Right lobe of liver (tissue), 4 donors: Measurements from ENCODE around the gene GLDN.

Experiments
- CTCF ChIP-seq, 4 donors: fragments of 200-600 bp in 3 of 4; fragments of 450-650 bp in 1 of 4; IDR thresholded peaks; one replicate each; pipeline versions ENCODE4 v1.5.1 to v1.8.0; 2016 to 2022; ENCODE audit warnings: antibody characterized with exemption in 4 of 4, mild to moderate bottlenecking in 2 of 4
- POLR2A ChIP-seq: fragments of 450-650 bp; IDR thresholded peaks from one replicate; pipeline ENCODE4 v1.6.1; 2017; ENCODE audit warnings: antibody characterized with exemption, mild to moderate bottlenecking
- donor health status: DM: no; HTN: no; CAD: no.
- donor health status: DM: no; HTN: no; CAD: no.
- donor health status: DM: no; HTN: yes; CAD: no.

GRCh38 chr15:51356147-51356546 lies 14.7 kb downstream of the GLDN start:
- no peak for TF ChIP-seq CTCF (IDR thresholded peaks at IDR 0.05)
- TF ChIP-seq POLR2A, result no peak
